Astrocyte (in vitro differentiated cells and primary cell): ENCODE results near the gene MXRA7.
"Not testable (repeated sequence)": the region's sequence is repeated elsewhere in the genome, so short reads cannot be mapped to it uniquely, and the experiment has no call there.

Source experiments
- EZH2 ChIP-seq: IDR thresholded peaks from 2 replicates; pipeline ENCODE4 v1.6.1; 2012; ENCODE audit warnings: mild to moderate bottlenecking, low read length, inconsistent platforms; ENCODE audit not compliant: insufficient read depth
- TF ChIP-seq, protein P1 (sequence below): IDR thresholded peaks from 2 replicates; pipeline ENCODE4 v1.5.1; 2011; ENCODE audit warnings: low read depth, mild to moderate bottlenecking, inconsistent platforms, low read length, moderate library complexity; ENCODE audit not compliant: insufficient read depth

DNA sequence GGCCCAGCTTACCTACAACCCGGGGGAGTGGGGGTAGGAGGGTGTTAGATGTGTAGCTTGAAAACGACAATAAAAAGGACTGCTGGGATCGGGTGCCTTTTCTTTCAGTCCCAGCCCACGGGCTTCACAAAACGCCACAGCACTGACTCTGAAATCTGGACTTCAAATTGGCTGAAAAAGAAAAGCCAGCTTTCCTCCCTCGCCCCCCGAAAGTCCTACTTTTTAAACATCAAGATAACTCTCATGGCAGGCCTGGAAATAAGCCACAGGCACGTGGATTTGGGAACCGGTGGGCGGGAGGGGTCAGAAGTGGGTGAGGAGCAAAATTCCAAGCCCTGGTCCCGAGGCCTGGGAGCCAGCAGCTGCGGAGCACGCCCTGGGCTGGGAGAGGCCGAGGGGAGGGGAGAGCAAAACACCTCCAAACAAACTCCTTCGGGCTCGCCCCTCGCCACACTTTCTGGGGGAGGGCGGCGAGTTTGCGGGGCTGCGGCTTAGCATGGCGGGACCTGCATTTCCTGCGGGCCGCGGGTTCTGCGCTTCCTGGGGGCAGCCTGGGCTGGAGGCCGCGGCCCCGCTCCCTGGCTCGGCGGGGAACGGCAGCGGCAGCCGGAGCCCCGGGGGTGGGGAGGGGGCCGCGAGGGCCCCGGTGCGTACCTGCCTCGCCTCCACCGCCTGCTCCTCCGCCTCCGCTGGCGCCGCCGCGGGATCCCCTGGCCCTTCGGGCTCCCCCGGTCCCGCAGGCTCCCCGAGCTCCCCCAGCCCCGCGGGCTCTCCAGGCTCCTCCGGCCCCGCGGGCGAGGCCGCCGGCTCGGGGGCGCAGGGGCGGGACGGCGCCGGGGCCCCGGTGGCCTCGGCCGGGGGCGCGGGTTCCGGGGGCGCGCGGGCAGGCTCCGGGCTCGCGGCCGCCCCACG is 558 bp downstream of the MXRA7 start:
- TF ChIP-seq, protein P1, sequence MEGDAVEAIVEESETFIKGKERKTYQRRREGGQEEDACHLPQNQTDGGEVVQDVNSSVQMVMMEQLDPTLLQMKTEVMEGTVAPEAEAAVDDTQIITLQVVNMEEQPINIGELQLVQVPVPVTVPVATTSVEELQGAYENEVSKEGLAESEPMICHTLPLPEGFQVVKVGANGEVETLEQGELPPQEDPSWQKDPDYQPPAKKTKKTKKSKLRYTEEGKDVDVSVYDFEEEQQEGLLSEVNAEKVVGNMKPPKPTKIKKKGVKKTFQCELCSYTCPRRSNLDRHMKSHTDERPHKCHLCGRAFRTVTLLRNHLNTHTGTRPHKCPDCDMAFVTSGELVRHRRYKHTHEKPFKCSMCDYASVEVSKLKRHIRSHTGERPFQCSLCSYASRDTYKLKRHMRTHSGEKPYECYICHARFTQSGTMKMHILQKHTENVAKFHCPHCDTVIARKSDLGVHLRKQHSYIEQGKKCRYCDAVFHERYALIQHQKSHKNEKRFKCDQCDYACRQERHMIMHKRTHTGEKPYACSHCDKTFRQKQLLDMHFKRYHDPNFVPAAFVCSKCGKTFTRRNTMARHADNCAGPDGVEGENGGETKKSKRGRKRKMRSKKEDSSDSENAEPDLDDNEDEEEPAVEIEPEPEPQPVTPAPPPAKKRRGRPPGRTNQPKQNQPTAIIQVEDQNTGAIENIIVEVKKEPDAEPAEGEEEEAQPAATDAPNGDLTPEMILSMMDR: not testable (repeated sequence)
- TF ChIP-seq EZH2: not testable (repeated sequence)
